BJ (cell line): ENCODE results near the gene ZDHHC8. TPM values are rescaled to one million over a fixed set of nuclear protein-coding genes. Genes with fewer than 3 reads are reported as not detected.

Experiments
- CTCF ChIA-PET: fragments of 350-600 bp; formaldehyde crosslinking; extraction: SDS; loops from one replicate; lab custom pipeline; 2021; ENCODE audit warnings: antibody characterized with exemption, inconsistent platforms; lab: Yijun Ruan, JAX
- POLR2A ChIA-PET: fragments of 300-600 bp; sonication (Branson Sonifier 250); formaldehyde crosslinking; extraction: SDS; loops from one replicate; lab custom pipeline; 2021; ENCODE audit warnings: antibody characterized with exemption; lab: Charles Lee
- DNase-seq: peaks from one replicate; pipeline ENCODE4 v3.0.0-alpha.2; 2011; ENCODE audit warnings: low read depth
- H3K27me3 ChIP-seq: 2 replicates; pipeline ENCODE4 v1.6.0; 2011; ENCODE audit warnings: low read length; ENCODE audit not compliant: control insufficient read depth, insufficient read depth
- H3K36me3 ChIP-seq: 2 replicates; pipeline ENCODE4 v1.5.1; 2011; ENCODE audit warnings: low read length; ENCODE audit not compliant: control insufficient read depth, insufficient read depth
- H3K4me3 ChIP-seq: 2 replicates; pipeline ENCODE4 v1.5.1; 2011; ENCODE audit warnings: low read depth, mild to moderate bottlenecking, control low read depth, low read length
- CTCF ChIP-seq: IDR thresholded peaks from 2 replicates; pipeline ENCODE4 v1.5.1; 2011; ENCODE audit warnings: low read depth, mild to moderate bottlenecking, control low read depth, inconsistent platforms, low read length, moderate library complexity; ENCODE audit not compliant: insufficient read depth
- polyA plus RNA-seq: library from polyadenylated mRNA; depleted of rRNA; stranded (reverse); fragments of >200 nt; gene quantifications from 2 replicates; pipeline ENCODE4 v1.2.3, GENCODE V29; 2011

The ZDHHC8 gene
- polyA plus RNA-seq, 1 experiment: 32.2 TPM

GRCh38 chr22:20092477-20092854 lies 39.1 kb upstream of the ZDHHC8 start:
- Histone ChIP-seq H3K36me3 (peaks cover 53% of the 10 kb centered on the region), H3K4me3 (no peak overlapping the region), H3K27me3 (no peaks in the 10 kb centered on the region)
- ChIA-PET POLR2A (no interaction called here), CTCF (interaction anchor here (0.7 kb wide), 1 partner anchor 27 kb away, joined by 3 read pairs; no protein-coding TSS in a partner anchor)
- DNase-seq: no peak
- no peak for TF ChIP-seq CTCF

- Histone ChIP-seq H3K4me3 (no peak overlapping the region), H3K27me3 (no peaks in the 10 kb centered on the region), H3K36me3 (peaks cover 45% of the 10 kb centered on the region)
- CTCF ChIA-PET: no interaction called here
- DNase-seq: no peak
- no peak for TF ChIP-seq CTCF
- POLR2A ChIA-PET: no interaction called here
These were observed 38.0 kb upstream of the ZDHHC8 start for GRCh38 chr22:20093418-20094196.

- ChIA-PET CTCF (no interaction called here), POLR2A (no interaction called here)
- peaks cover 50% of the 10 kb centered on the region for H3K36me3 ChIP-seq
- H3K27me3 ChIP-seq: no peaks in the 10 kb centered on the region
- no peak overlapping the region for H3K4me3 ChIP-seq
- TF ChIP-seq CTCF: no peak
- DNase-seq: no peak
These were observed 37.3 kb upstream of the ZDHHC8 start for GRCh38 chr22:20094197-20094807.

- DNase-seq: no peak
- ChIA-PET CTCF (no interaction called here), POLR2A (no interaction called here)
- H3K36me3 ChIP-seq: peaks cover 43% of the 10 kb centered on the region
- H3K27me3 ChIP-seq: no peaks in the 10 kb centered on the region
- no peak overlapping the region for H3K4me3 ChIP-seq
- TF ChIP-seq CTCF: no peak
These were observed 36.1 kb upstream of the ZDHHC8 start for GRCh38 chr22:20095521-20095920.

- no peak overlapping the region for H3K4me3 ChIP-seq
- ChIA-PET CTCF (interaction anchor here (1.1 to 1.4 kb wide), 2 partner anchors 11 kb away, joined by 4 to 5 read pairs; no protein-coding TSS in a partner anchor), POLR2A (no interaction called here)
- peaks cover 42% of the 10 kb centered on the region for H3K36me3 ChIP-seq
- no peaks in the 10 kb centered on the region for H3K27me3 ChIP-seq
- TF ChIP-seq CTCF: no peak
- no peak for DNase-seq
These were observed 34.8 kb upstream of the ZDHHC8 start for GRCh38 chr22:20096574-20097420.
